ENCODE data around the gene C10orf90.

- TF ChIP-seq CTCF (IDR thresholded peaks at IDR 0.05; ENCODE audit: insufficient read depth, low read length, poor library complexity, severe bottlenecking) (no peak), EZH2phosphoT487 (conservative IDR thresholded peaks at IDR 0.05; ENCODE audit: low read length) (no peak)
Measured at GRCh38 chr10:126597211-126597610, 73.3 kb downstream of the C10orf90 start.

Measured in SU-DHL-6 (cell line).